Measurements from ENCODE around the gene AKNAD1.
"Not testable (repeated sequence)": the region's sequence is repeated elsewhere in the genome, so short reads cannot be mapped to it uniquely, and the experiment has no call there.

The AKNAD1 gene

GRCh38 chr1:108801101-108801500 lies 55.8 kb downstream of the AKNAD1 start:
- TF ChIP-seq CTCF (IDR thresholded peaks at IDR 0.05; ENCODE audit: borderline replicate concordance, control extremely low read depth, extremely low read depth, insufficient read depth, missing control alignments), result no peak
- no peak for DNase-seq (ENCODE audit: low spot score)

GRCh38 chr1:108799001-108799400 lies 57.9 kb downstream of the AKNAD1 start:
- no peak for DNase-seq (ENCODE audit: low spot score)
- in situ Hi-C loops (cut with MboI; ENCODE audit: low sequenced_read_pairs, unreplicated experiment), result no loop called here
- no peak for TF ChIP-seq CTCF (IDR thresholded peaks at IDR 0.05; ENCODE audit: borderline replicate concordance, control extremely low read depth, extremely low read depth, insufficient read depth, missing control alignments)

More at GRCh38 chr1:108801101-108801500, 55.8 kb downstream of the AKNAD1 start:
- in situ Hi-C loops (cut with MboI; ENCODE audit: low sequenced_read_pairs, unreplicated experiment), result no loop called here

GRCh38 chr1:108792420-108792819 lies 64.5 kb downstream of the AKNAD1 start:
- no peak for DNase-seq (ENCODE audit: low spot score)
- in situ Hi-C loops (cut with MboI; ENCODE audit: low sequenced_read_pairs, unreplicated experiment), result no loop called here
- no peak for TF ChIP-seq CTCF (IDR thresholded peaks at IDR 0.05; ENCODE audit: borderline replicate concordance, control extremely low read depth, extremely low read depth, insufficient read depth, missing control alignments)

GRCh38 chr1:108791790-108792189 lies 65.1 kb downstream of the AKNAD1 start:
- no peak for TF ChIP-seq CTCF (IDR thresholded peaks at IDR 0.05; ENCODE audit: borderline replicate concordance, control extremely low read depth, extremely low read depth, insufficient read depth, missing control alignments)
- in situ Hi-C loops (cut with MboI; ENCODE audit: low sequenced_read_pairs, unreplicated experiment), result no loop called here
- no peak for DNase-seq (ENCODE audit: low spot score)

- no peak for DNase-seq (ENCODE audit: low spot score)
- TF ChIP-seq CTCF (IDR thresholded peaks at IDR 0.05; ENCODE audit: borderline replicate concordance, control extremely low read depth, extremely low read depth, insufficient read depth, missing control alignments), result no peak
- in situ Hi-C loops (cut with MboI; ENCODE audit: low sequenced_read_pairs, unreplicated experiment), result no loop called here
These were observed 71.0 kb downstream of the AKNAD1 start for GRCh38 chr1:108785880-108786279.

- in situ Hi-C loops (cut with MboI; ENCODE audit: low sequenced_read_pairs, unreplicated experiment), result no loop called here
- no peak for TF ChIP-seq CTCF (IDR thresholded peaks at IDR 0.05; ENCODE audit: borderline replicate concordance, control extremely low read depth, extremely low read depth, insufficient read depth, missing control alignments)
- no peak for DNase-seq (ENCODE audit: low spot score)
These were observed 71.6 kb downstream of the AKNAD1 start for GRCh38 chr1:108785264-108785663.

- DNase-seq (ENCODE audit: low spot score); in situ Hi-C loops (cut with MboI; ENCODE audit: low sequenced_read_pairs, unreplicated experiment): not testable (repeated sequence)
These were observed 75.3 kb downstream of the AKNAD1 start for GRCh38 chr1:108781575-108781944.

All from GM13976 (cell line).